Testis (tissue), 2 donors: ENCODE data around the gene RFC3.

ENCODE experiments used
- CTCF ChIP-seq, 3 experiments: fragments of 450-650 bp in 2 of 3; fragments of 200-600 bp in 1 of 3; sonication (generic) in 1 of 3; IDR thresholded peaks; one replicate each; pipeline ENCODE4 v1.5.1; 2016 to 2019; ENCODE audit warnings: antibody characterized with exemption in 3 of 3, mild to moderate bottlenecking in 2 of 3, moderate library complexity in 1 of 3
- POLR2A ChIP-seq: fragments of 450-650 bp; IDR thresholded peaks from one replicate; pipeline ENCODE4 v1.6.1; 2017; ENCODE audit warnings: antibody characterized with exemption, mild to moderate bottlenecking, moderate library complexity

GRCh38 chr13:33828431-33829129, 10.6 kb downstream of the RFC3 start:
- TF ChIP-seq CTCF (IDR thresholded peaks at IDR 0.05) = no peak
- TF ChIP-seq POLR2A = no peak
